ENCODE results near the gene NTN1. TPM values are rescaled to one million over a fixed set of nuclear protein-coding genes. Genes with fewer than 3 reads are reported as not detected.

NTN1 gene
- total RNA-seq, 1 experiment from 2014 or later: 14.5 TPM

DNA sequence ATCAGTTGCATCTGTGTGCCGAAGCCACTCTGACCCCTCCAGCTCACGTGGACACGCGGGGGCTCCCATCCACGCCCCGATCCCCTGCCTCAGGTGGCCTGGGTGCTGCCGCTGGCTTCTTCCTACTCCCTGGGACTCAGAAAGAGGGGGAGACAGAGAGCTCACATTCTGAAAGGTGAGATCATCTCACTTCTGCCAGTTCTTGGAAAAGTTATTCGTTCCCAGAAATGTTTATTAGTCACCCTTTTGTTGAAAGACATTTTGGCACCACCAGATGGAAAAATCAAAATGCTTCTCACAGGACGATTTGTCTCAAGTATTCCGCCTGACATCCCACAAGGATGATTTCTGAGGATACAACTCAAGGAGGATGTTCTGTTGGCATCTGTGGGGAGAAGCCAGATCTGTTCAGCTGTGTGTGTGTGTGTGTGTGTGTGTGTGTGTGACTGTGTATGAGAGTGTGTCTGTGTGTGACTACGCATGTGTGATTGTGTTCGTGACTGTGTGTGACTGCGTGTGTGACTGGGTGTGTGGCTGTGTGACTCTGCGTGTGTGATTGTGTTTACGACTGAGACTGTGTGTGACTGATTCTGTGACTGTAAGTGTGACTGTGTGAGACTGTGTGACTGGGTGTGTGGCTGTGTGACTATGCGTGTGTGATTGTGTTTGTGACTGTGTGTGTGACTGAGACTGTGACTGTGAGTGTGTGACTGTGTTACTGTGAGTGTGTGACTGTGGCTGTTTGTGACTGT is 207.3 kb downstream of the NTN1 start:
- Histone ChIP-seq H3K4me1 (ENCODE audit: control insufficient read depth, insufficient read depth, low read length) (no peaks in the 10 kb centered on the region), H3K9me3 (ENCODE audit: control insufficient read depth, insufficient read depth, low read depth, low read length) (no peaks in the 10 kb centered on the region), H3K36me3 (ENCODE audit: control insufficient read depth, insufficient read depth, low read length) (no peaks in the 10 kb centered on the region), H3K27ac (ENCODE audit: low read length) (no peak overlapping the region), H3K4me3 (ENCODE audit: low read depth in 2 of 2, low read length in 2 of 2) (no peak overlapping the region), H3K27me3 (ENCODE audit: control insufficient read depth, insufficient read depth, low read length) (no peaks in the 10 kb centered on the region)
- in situ Hi-C loops (cut with HindIII; ENCODE audit: low pct_unique_long_range_greater_than_20kb, low sequenced_read_pairs) (no loop called here), intact Hi-C loops (cut with micrococcal nuclease; ENCODE audit: unreplicated experiment) (no loop called here)
- TF ChIP-seq, protein P1, sequence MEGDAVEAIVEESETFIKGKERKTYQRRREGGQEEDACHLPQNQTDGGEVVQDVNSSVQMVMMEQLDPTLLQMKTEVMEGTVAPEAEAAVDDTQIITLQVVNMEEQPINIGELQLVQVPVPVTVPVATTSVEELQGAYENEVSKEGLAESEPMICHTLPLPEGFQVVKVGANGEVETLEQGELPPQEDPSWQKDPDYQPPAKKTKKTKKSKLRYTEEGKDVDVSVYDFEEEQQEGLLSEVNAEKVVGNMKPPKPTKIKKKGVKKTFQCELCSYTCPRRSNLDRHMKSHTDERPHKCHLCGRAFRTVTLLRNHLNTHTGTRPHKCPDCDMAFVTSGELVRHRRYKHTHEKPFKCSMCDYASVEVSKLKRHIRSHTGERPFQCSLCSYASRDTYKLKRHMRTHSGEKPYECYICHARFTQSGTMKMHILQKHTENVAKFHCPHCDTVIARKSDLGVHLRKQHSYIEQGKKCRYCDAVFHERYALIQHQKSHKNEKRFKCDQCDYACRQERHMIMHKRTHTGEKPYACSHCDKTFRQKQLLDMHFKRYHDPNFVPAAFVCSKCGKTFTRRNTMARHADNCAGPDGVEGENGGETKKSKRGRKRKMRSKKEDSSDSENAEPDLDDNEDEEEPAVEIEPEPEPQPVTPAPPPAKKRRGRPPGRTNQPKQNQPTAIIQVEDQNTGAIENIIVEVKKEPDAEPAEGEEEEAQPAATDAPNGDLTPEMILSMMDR (IDR thresholded peaks at IDR 0.05): no peak
- TF ChIP-seq, protein P2, sequence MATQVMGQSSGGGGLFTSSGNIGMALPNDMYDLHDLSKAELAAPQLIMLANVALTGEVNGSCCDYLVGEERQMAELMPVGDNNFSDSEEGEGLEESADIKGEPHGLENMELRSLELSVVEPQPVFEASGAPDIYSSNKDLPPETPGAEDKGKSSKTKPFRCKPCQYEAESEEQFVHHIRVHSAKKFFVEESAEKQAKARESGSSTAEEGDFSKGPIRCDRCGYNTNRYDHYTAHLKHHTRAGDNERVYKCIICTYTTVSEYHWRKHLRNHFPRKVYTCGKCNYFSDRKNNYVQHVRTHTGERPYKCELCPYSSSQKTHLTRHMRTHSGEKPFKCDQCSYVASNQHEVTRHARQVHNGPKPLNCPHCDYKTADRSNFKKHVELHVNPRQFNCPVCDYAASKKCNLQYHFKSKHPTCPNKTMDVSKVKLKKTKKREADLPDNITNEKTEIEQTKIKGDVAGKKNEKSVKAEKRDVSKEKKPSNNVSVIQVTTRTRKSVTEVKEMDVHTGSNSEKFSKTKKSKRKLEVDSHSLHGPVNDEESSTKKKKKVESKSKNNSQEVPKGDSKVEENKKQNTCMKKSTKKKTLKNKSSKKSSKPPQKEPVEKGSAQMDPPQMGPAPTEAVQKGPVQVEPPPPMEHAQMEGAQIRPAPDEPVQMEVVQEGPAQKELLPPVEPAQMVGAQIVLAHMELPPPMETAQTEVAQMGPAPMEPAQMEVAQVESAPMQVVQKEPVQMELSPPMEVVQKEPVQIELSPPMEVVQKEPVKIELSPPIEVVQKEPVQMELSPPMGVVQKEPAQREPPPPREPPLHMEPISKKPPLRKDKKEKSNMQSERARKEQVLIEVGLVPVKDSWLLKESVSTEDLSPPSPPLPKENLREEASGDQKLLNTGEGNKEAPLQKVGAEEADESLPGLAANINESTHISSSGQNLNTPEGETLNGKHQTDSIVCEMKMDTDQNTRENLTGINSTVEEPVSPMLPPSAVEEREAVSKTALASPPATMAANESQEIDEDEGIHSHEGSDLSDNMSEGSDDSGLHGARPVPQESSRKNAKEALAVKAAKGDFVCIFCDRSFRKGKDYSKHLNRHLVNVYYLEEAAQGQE (IDR thresholded peaks at IDR 0.05; ENCODE audit: insufficient read depth in 1 of 2, low read depth in 2 of 2, low read length in 1 of 2): no peak
- TF ChIP-seq TCF7L2 (IDR thresholded peaks at IDR 0.05; ENCODE audit: low read depth, low read length) (no peak), SIN3A (IDR thresholded peaks at IDR 0.05; ENCODE audit: borderline replicate concordance, insufficient read depth, low read depth, low read length) (no peak), POLR2AphosphoS5 (IDR thresholded peaks at IDR 0.05; ENCODE audit: low read depth, low read length) (no peak)
- DNase-seq (ENCODE audit: low read depth, low spot score) (no peak), ATAC-seq (no peak)
- CTCF ChIA-PET: interaction anchor here (0.6 kb wide), 1 partner anchor 210 kb away, joined by 3 read pairs; no protein-coding TSS in a partner anchor
- BruUV-seq (replicated peaks): no TSS peak
- POLR2A ChIA-PET: no interaction called here

DNA sequence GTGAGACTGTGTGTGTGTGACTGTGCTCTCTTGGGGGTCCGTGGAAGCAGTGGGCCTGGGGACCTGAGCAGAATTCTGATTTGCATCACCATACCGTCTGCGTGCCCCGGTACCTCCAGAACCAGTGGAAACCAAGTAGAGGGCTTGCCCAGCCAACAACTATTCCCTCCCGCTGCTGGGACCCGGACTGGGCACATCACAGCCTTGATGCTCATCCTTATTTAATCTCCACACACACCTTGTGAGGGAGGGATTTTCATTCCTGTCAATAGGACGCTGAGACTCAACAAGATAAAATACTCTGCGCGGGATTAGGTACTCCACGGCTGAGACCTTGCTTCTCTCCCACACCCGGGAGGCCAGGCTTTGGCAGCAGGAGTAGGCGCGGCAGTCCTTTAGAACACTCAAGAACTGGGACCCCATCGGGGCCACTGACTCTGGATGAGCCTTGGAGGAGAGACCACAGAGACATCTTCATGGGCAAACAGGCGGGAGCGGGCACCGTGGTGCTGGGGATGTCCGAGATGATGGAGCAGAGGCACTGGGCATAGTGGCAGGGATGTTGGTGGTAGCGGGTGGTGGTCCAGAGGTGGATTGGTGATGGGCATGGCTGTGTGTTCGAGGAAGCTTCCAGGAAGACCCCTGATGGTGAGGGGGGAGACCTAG is 208.0 kb downstream of the NTN1 start:
- intact Hi-C loops (cut with micrococcal nuclease; ENCODE audit: unreplicated experiment): no loop called here

More for the DNA sequence above, 208.0 kb downstream of the NTN1 start:
- TF ChIP-seq, protein P1 (IDR thresholded peaks at IDR 0.05): no peak
- TF ChIP-seq TCF7L2 (IDR thresholded peaks at IDR 0.05; ENCODE audit: low read depth, low read length) (no peak), SIN3A (IDR thresholded peaks at IDR 0.05; ENCODE audit: borderline replicate concordance, insufficient read depth, low read depth, low read length) (no peak), POLR2AphosphoS5 (IDR thresholded peaks at IDR 0.05; ENCODE audit: low read depth, low read length) (no peak)
- TF ChIP-seq, protein P2 (IDR thresholded peaks at IDR 0.05; ENCODE audit: insufficient read depth in 1 of 2, low read depth in 2 of 2, low read length in 1 of 2): no peak
- DNase-seq (ENCODE audit: low read depth, low spot score) (no peak), ATAC-seq (no peak)
- no peaks in the 10 kb centered on the region for H3K4me1 ChIP-seq (ENCODE audit: control insufficient read depth, insufficient read depth, low read length)
- no peaks in the 10 kb centered on the region for H3K36me3 ChIP-seq (ENCODE audit: control insufficient read depth, insufficient read depth, low read length)
- H3K4me3 ChIP-seq (ENCODE audit: low read depth in 2 of 2, low read length in 2 of 2): no peak overlapping the region
- no peaks in the 10 kb centered on the region for H3K9me3 ChIP-seq (ENCODE audit: control insufficient read depth, insufficient read depth, low read depth, low read length)
- no TSS peak for BruUV-seq (replicated peaks)
- H3K27me3 ChIP-seq (ENCODE audit: control insufficient read depth, insufficient read depth, low read length): no peaks in the 10 kb centered on the region
- ChIA-PET CTCF (no interaction called here), POLR2A (no interaction called here)
- H3K27ac ChIP-seq (ENCODE audit: low read length): no peak overlapping the region
- in situ Hi-C loops (cut with HindIII; ENCODE audit: low pct_unique_long_range_greater_than_20kb, low sequenced_read_pairs): no loop called here
